ENCODE data around the gene SLC44A4.
"Not testable (repeated sequence)": the region's sequence is repeated elsewhere in the genome, so short reads cannot be mapped to it uniquely, and the experiment has no call there.

SLC44A4 gene

GRCh38 chr6:31879901-31880300, 1.1 kb upstream of the SLC44A4 start:
- no peak for DNase-seq (ENCODE audit: low read depth, low spot score)

DNA sequence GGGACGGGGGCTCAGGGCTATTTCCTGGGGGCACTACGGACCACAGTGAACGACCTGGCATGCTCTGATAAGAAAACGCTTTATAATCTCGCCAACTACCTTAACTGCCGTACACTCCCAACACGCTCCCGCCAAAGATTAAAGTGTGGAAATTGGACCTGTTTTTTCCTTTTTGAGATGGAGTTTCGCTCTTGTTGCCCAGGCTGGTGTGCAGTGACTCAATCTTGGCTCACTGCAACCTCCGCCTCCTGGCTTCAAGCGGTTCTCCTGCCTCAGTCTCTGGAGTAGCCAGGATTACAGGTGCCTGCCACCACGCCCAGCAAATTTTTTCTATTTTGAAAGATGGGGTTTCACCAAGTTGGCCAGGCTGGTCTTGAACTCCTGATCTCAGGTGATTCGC, 346 bp upstream of the SLC44A4 start:
- no peak for DNase-seq (ENCODE audit: low read depth, low spot score)

- DNase-seq (ENCODE audit: low read depth, low spot score): no peak
These were observed 575 bp downstream of the SLC44A4 start for GRCh38 chr6:31878222-31878621.

DNA sequence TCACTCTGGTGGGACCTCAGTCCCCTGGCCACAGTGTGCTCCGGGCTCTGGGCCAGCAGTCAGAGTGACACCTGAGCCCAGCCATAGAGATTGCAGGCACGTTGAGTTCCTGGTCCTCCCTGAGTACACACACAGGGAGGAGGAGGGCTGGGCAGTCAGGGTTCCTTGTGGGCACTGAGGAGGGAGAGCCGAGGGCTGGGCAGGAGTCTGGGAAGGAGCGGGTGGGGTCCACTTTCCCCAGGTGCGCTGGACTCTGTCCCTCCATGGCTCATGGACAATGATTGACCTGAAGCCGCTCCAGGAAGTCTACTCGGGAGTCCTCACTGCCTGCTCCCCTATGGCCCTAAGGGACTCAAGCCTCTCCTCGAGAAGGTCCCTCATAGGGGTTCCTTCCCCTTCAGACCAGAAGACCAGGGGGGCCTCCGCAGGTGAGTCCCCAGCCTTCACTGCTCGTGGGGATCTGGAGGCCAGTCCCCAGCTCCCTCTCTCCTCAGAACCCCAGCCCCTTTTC, 1.1 kb downstream of the SLC44A4 start:
- DNase-seq (ENCODE audit: low read depth, low spot score): no peak

GRCh38 chr6:31877125-31877650, 1.6 kb downstream of the SLC44A4 start:
- no peak for DNase-seq (ENCODE audit: low read depth, low spot score)

DNA sequence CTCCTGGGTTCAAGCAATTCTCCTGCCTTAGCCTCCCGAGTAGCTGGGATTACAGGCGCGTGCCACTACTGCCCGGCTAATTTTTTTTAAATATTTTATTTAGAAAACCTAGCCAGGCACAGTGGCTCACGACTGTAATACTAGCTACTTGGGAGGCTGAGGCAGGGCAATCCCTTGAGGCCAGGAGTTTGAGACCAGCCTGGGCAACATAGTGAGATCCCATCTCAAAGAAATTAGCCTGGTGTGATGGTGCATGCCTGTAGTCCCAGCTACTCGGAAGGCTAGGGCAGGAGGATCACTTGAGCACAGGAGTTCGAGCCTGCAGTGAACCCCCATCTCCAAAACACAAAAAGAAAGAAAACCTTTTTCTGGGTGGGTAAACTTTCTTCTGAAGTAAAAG, 2.4 kb downstream of the SLC44A4 start:
- no peak for DNase-seq (ENCODE audit: low read depth, low spot score)

- no peak for DNase-seq (ENCODE audit: low read depth, low spot score)
These were observed 2.9 kb downstream of the SLC44A4 start for GRCh38 chr6:31875877-31876276.

DNA sequence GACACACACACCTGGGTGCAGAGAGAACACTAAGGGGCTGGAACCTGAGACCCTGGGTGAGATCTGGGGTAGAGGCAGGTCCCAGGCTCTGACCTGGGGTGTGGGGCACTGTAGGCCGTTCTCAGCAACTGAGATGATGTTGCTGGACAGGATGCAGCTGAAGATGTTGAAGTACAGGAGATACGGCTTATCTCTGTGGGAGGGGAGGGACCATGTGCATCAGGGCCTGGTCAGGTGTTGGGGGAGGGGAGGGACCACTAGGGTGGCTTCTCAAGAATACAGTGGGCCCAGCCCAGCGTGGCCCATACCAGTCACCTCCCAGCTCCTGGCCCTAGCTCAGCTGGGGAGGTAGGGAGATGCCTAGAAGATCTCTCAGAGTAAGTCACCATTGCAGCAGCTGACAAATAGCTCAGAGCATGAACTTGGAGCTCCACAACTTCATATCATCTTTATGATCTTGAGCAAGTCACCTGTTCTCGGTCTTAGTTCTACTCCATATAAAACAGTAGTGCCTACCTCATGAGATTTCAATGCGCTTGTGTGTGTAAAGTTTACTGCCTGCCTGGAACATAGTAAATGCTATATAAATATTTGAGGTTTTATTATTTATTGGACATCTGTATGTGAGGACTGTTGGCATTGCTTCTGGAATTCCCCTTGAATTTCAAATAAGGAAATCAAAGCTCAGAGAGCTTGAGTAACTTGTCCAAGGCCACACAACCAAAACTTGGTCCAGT, 3.8 kb downstream of the SLC44A4 start:
- DNase-seq (ENCODE audit: low read depth, low spot score): no peak

GRCh38 chr6:31874084-31874670, 4.6 kb downstream of the SLC44A4 start:
- no peak for DNase-seq (ENCODE audit: low read depth, low spot score)

DNA sequence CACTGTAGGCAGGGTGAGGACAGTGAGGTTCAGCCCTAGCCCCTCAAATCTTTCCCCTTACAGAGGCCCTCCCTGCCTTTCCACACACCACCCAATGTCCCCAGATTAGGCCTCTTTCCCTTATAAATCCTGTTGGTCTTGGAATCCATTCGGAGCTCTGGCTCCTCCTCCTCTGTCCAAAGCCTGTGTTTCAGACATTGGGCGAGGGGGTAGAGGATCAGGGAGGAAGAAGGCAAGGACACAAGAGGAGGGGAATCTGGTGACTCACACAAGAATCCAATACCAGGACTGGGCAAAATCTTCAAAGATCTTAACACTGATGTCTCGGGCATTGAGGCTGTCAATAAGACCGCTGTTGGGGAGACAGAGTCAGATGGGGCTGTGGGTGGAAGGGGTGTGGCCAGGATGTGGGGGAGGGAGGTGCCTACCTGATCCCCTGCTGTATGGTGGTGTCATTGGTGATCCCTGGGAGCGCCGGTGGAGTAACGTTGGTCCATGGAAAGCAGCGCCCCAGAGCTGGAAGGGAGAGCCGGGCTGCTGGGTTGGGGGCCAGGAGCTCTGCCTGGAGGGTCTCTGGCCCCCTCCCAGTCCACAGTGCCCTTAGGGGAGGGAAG, 7.6 kb downstream of the SLC44A4 start:
- no peak for DNase-seq (ENCODE audit: low read depth, low spot score)

- no peak for DNase-seq (ENCODE audit: low read depth, low spot score)
These were observed 8.3 kb downstream of the SLC44A4 start for GRCh38 chr6:31870385-31870921.

GRCh38 chr6:31869343-31869742, 9.5 kb downstream of the SLC44A4 start:
- no peak for DNase-seq (ENCODE audit: low read depth, low spot score)

- not testable (repeated sequence) for DNase-seq (ENCODE audit: low read depth, low spot score)
These were observed 10.2 kb downstream of the SLC44A4 start for GRCh38 chr6:31868658-31868971.

DNA sequence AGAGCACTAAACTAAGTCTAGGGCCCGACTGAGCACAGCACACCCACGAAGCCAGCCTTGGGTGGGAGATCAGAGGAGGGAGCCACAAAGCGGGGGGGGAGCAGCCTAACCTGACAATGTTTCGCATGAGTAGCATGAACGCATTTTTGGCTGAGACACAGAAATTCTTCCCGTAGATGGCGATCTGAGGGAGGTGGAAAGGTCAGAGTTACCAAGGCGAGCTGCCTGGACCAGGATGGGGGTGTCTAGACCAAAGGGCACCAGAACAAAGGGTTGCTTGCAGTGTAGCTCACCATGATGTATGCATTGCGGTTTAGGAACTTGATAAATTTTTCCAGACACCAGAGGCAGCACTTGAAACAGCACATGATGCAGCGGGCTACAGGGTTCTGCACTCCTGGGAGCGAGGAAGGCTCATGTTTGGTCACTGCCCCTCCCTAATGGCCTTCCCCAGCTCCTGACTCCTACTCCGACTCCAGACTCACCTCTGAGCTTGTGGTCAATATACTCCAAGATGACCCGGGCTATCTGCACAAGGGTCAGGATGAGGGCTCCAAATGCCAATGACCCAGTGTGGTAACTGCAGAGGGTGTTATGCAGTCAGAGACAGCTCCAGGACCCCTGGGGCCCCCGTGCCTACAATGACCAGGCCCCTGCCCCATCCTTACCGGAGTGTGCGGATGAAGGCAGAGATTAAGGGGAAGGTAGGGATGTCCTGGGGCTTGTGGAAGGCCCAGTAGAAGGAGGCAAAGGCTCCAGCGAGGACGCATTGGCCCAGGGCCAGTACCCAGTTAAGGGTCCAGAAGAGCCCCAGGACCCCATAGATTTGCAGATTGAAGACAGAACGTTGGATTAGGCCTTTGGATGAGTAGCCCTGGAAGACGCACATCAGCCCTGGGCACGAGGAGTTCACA, 13.3 kb downstream of the SLC44A4 start:
- DNase-seq (ENCODE audit: low read depth, low spot score): no peak

DNA sequence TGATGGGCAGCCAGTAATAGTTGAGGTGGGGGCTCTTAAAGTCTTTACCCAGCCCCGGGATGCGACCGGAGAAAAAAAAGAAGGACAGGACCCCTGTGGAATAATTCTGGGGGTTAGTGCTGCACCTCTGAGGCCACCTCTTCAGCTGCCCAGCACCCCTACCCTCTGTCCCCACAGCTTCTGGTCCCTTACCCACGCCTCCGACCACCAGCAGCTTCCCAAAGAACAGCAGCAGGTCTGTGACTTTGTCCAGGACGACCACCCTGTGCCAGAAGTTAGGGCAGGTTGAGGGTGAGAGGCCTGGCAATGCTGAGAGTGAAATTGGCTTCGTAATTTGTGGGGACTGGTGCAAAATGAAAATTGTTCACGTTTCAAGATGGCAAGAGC, 14.0 kb downstream of the SLC44A4 start:
- no peak for DNase-seq (ENCODE audit: low read depth, low spot score)

- not testable (repeated sequence) for DNase-seq (ENCODE audit: low read depth, low spot score)
These were observed 14.7 kb downstream of the SLC44A4 start for GRCh38 chr6:31864123-31864562.

GRCh38 chr6:31862344-31863235, 16.2 kb downstream of the SLC44A4 start, which contains the start of gene NEU1:
Gene NEU1, minus strand, starts transcription at chr6:31862821. Its CDS starts 45 bp downstream, at chr6:31862776.
- DNase-seq (ENCODE audit: low read depth, low spot score): peak; percentile 100

GRCh38 chr6:31861919-31862343, 16.9 kb downstream of the SLC44A4 start:
- no peak for DNase-seq (ENCODE audit: low read depth, low spot score)

- DNase-seq (ENCODE audit: low read depth, low spot score): no peak
These were observed 17.6 kb downstream of the SLC44A4 start for GRCh38 chr6:31861150-31861549.

GRCh38 chr6:31860349-31860748, 18.4 kb downstream of the SLC44A4 start:
- no peak for DNase-seq (ENCODE audit: low read depth, low spot score)
